Activated CD4-positive, alpha-beta T cell treated with anti-CD3 and anti-CD28 coated beads, Interleukin-2, amount 10 ng/mL, durations not matched to agents 7 days and 5 days (primary cell): ENCODE data around the gene VSTM2B. TPM values are rescaled to one million over a fixed set of nuclear protein-coding genes. Genes with fewer than 3 reads are reported as not detected.
"Not testable (repeated sequence)": the region's sequence is repeated elsewhere in the genome, so short reads cannot be mapped to it uniquely, and the experiment has no call there.

Experiments
- CTCF ChIA-PET: fragments of 350-600 bp; sonication (Branson Sonifier 250); formaldehyde crosslinking; loops from one replicate; lab custom pipeline; 2021; ENCODE audit warnings: antibody characterized with exemption; lab: Charles Lee
- POLR2A ChIA-PET: fragments of 350-600 bp; sonication (Branson Sonifier 250); formaldehyde crosslinking; loops from one replicate; lab custom pipeline; 2021; ENCODE audit warnings: antibody characterized with exemption; lab: Charles Lee
- DNase-seq: peaks from one replicate; pipeline ENCODE4 v3.0.0-alpha.2; 2020
- H3K27ac Mint-ChIP-seq: one replicate; pipeline ENCODE4 v1.8.0; 2021; ENCODE audit warnings: mild to moderate bottlenecking, moderate library complexity, mixed read lengths
- H3K27me3 Mint-ChIP-seq: one replicate; pipeline ENCODE4 v1.8.0; 2021; ENCODE audit warnings: mixed read lengths
- H3K36me3 Mint-ChIP-seq: one replicate; pipeline ENCODE4 v1.8.0; 2021; ENCODE audit warnings: low read depth, mixed read lengths
- H3K4me1 Mint-ChIP-seq: one replicate; pipeline ENCODE4 v1.8.0; 2021; ENCODE audit warnings: mixed read lengths
- H3K4me3 Mint-ChIP-seq: one replicate; pipeline ENCODE4 v1.8.0; 2021; ENCODE audit warnings: mild to moderate bottlenecking, moderate library complexity, mixed read lengths
- H3K9me3 Mint-ChIP-seq: one replicate; pipeline ENCODE4 v1.8.0; 2021; ENCODE audit warnings: mixed read lengths
- total RNA-seq, 2 experiments: library from RNA; stranded (reverse); gene quantifications; one replicate each; pipeline ENCODE4 v1.2.3, GENCODE V29; 2021

Gene VSTM2B
- total RNA-seq, 2 experiments from 2014 or later = not detected

DNA sequence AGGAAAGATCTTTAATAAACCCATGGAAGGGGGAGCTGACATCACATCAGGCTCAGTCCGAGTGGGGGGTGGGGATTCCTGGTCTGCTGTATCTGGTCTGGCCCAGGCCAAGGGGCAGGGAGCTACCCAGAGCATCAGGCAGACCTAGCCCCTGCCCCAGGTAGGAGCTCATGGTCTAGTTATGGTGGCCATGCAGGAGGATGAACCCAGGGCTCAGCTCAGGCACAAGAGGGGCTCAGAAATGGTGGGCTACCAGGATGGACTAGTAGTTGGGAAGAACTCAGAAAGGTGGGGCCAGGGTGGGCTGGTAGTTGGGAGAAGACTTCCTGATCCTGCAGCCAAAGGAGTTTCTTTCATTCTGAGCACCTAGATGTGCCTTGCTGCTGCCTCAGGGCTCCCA is 14.3 kb downstream of the VSTM2B start:
- no peaks in the 10 kb centered on the region for H3K36me3 Mint-ChIP-seq
- H3K4me3 Mint-ChIP-seq = no peak overlapping the region
- H3K27me3 Mint-ChIP-seq = peaks cover 2% of the 10 kb centered on the region
- H3K4me1 Mint-ChIP-seq = no peaks in the 10 kb centered on the region
- ChIA-PET CTCF (interaction anchor here (1.5 kb wide), 1 partner anchor 17 kb away, joined by 3 read pairs; no protein-coding TSS in a partner anchor), POLR2A (no interaction called here)
- DNase-seq = no peak
- no peaks in the 10 kb centered on the region for H3K9me3 Mint-ChIP-seq
- H3K27ac Mint-ChIP-seq = no peak overlapping the region

GRCh38 chr19:29541473-29542253 is 15.9 kb downstream of the VSTM2B start:
- H3K9me3 Mint-ChIP-seq = no peaks in the 10 kb centered on the region
- H3K27me3 Mint-ChIP-seq = peaks cover 1% of the 10 kb centered on the region
- H3K4me1 Mint-ChIP-seq = no peaks in the 10 kb centered on the region
- no peaks in the 10 kb centered on the region for H3K36me3 Mint-ChIP-seq
- POLR2A ChIA-PET = no interaction called here
- DNase-seq = no peak
- CTCF ChIA-PET = no interaction called here
- H3K27ac Mint-ChIP-seq = no peak overlapping the region
- no peak overlapping the region for H3K4me3 Mint-ChIP-seq

GRCh38 chr19:29542327-29542726 is 16.5 kb downstream of the VSTM2B start:
- Mint-ChIP-seq H3K36me3 (no peaks in the 10 kb centered on the region), H3K4me3 (no peak overlapping the region), H3K9me3 (no peaks in the 10 kb centered on the region), H3K4me1 (no peaks in the 10 kb centered on the region), H3K27me3 (peaks cover 1% of the 10 kb centered on the region), H3K27ac (no peak overlapping the region)
- ChIA-PET CTCF (no interaction called here), POLR2A (no interaction called here)
- DNase-seq = no peak

DNA sequence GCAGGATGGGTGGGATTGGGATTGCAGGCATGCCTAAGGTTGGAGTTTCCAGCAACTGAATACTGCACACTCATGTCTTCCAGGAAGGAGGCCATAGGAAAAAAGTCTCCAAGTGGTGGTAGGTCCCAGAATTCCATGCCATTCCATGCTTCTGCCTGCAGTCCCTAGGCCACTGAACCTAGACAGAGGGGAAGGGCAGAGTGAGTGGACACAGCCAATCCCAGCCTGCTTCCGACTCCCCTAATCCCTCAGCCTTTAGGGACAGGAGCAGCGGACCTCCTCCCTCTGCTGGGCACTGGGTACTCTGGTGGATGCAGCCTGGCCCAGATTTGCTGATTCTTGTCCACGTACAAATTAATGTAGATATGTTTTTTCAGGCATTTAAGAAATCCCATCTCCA is 17.0 kb downstream of the VSTM2B start:
- H3K36me3 Mint-ChIP-seq = no peaks in the 10 kb centered on the region
- DNase-seq = no peak
- ChIA-PET CTCF (no interaction called here), POLR2A (no interaction called here)
- H3K4me1 Mint-ChIP-seq = no peaks in the 10 kb centered on the region
- no peak overlapping the region for H3K4me3 Mint-ChIP-seq
- peaks cover 1% of the 10 kb centered on the region for H3K27me3 Mint-ChIP-seq
- H3K9me3 Mint-ChIP-seq = no peaks in the 10 kb centered on the region
- H3K27ac Mint-ChIP-seq = no peak overlapping the region

- no peaks in the 10 kb centered on the region for H3K9me3 Mint-ChIP-seq
- ChIA-PET POLR2A (no interaction called here), CTCF (no interaction called here)
- H3K27me3 Mint-ChIP-seq = peaks cover 1% of the 10 kb centered on the region
- no peak for DNase-seq
- no peaks in the 10 kb centered on the region for H3K36me3 Mint-ChIP-seq
- H3K4me1 Mint-ChIP-seq = no peaks in the 10 kb centered on the region
- H3K4me3 Mint-ChIP-seq = no peak overlapping the region
- H3K27ac Mint-ChIP-seq = no peak overlapping the region
Observed at GRCh38 chr19:29543381-29543780, 17.6 kb downstream of the VSTM2B start.

- Mint-ChIP-seq H3K27ac (no peak overlapping the region), H3K4me1 (no peaks in the 10 kb centered on the region), H3K9me3 (no peaks in the 10 kb centered on the region), H3K36me3 (no peaks in the 10 kb centered on the region), H3K27me3 (peaks cover 1% of the 10 kb centered on the region), H3K4me3 (no peak overlapping the region)
- ChIA-PET CTCF (no interaction called here), POLR2A (no interaction called here)
- no peak for DNase-seq
Observed at GRCh38 chr19:29544656-29545360, 19.0 kb downstream of the VSTM2B start.

DNA sequence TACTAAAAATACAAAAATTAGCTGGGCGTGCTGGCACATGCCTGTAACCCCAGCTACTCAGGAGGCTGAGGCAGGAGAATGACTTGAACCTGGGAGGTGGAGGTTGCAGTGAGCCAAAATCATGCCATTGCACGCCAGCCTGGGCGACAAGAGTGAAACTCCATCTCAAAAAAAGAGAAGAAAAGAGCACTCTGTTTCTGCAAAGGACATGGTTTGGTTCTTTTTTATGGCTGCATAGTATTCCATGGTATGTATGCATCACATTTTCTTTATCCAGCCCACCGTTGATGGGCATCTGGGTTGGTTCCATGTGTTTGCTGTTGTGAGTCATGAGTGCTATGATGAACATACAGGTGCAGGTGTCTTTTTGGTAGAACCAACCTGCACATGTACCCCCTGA is 19.7 kb downstream of the VSTM2B start:
- H3K27me3 Mint-ChIP-seq, CTCF ChIA-PET, H3K9me3 Mint-ChIP-seq, POLR2A ChIA-PET, H3K27ac Mint-ChIP-seq, DNase-seq, H3K36me3 Mint-ChIP-seq, H3K4me1 Mint-ChIP-seq, H3K4me3 Mint-ChIP-seq: not testable (repeated sequence)

DNA sequence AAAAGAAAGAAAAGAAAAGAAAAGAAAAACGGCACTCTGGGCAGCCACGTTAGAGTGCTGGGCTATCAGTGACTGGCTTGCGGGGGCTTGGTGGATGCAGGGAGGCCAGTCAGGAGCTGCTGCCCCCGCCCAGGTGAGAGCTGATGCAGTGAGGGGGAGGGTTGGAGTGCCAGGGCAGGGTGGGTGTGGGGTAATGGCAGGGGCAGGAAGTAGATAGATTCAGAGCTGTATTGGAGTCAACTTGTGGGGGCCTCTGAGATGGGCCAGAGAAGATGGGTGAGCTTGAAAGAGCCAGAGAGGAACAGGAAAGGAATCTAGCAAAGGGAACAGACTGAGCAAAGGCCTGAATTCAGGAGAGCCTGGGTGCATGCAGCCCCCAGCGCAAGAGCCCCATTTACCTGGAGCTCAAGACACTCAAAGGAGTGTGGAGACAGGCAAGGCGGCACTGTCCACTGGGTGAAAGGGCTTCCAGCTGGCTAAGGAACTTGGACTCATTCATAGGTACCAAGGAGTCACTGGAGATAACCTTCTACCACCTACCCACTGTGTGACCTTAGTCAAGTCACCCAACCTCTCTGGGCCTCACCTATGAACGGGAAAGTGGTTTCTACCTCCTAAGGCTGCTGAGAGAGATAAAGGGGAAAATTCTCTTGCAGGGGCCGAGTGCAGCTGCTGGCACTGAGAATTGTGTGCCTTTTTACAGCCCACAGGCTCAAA is 20.2 kb downstream of the VSTM2B start:
- Mint-ChIP-seq H3K4me3 (no peak overlapping the region), H3K27me3 (peaks cover 1% of the 10 kb centered on the region), H3K36me3 (no peaks in the 10 kb centered on the region), H3K27ac (no peak overlapping the region), H3K4me1 (no peaks in the 10 kb centered on the region), H3K9me3 (no peaks in the 10 kb centered on the region)
- no peak for DNase-seq
- ChIA-PET CTCF (interaction anchor here (0.5 kb wide), 1 partner anchor 396 kb away, joined by 3 read pairs; the partner anchor contains the start of gene URI1), POLR2A (no interaction called here)

- Mint-ChIP-seq H3K27me3 (peaks cover 1% of the 10 kb centered on the region), H3K9me3 (no peaks in the 10 kb centered on the region), H3K27ac (no peak overlapping the region), H3K4me3 (no peak overlapping the region), H3K36me3 (no peaks in the 10 kb centered on the region), H3K4me1 (no peaks in the 10 kb centered on the region)
- CTCF ChIA-PET = interaction anchor here (0.5 kb wide), 1 partner anchor 395 kb away, joined by 3 read pairs; the partner anchor contains the start of gene URI1
- POLR2A ChIA-PET = no interaction called here
- no peak for DNase-seq
Observed at GRCh38 chr19:29546583-29547190, 20.9 kb downstream of the VSTM2B start.

DNA sequence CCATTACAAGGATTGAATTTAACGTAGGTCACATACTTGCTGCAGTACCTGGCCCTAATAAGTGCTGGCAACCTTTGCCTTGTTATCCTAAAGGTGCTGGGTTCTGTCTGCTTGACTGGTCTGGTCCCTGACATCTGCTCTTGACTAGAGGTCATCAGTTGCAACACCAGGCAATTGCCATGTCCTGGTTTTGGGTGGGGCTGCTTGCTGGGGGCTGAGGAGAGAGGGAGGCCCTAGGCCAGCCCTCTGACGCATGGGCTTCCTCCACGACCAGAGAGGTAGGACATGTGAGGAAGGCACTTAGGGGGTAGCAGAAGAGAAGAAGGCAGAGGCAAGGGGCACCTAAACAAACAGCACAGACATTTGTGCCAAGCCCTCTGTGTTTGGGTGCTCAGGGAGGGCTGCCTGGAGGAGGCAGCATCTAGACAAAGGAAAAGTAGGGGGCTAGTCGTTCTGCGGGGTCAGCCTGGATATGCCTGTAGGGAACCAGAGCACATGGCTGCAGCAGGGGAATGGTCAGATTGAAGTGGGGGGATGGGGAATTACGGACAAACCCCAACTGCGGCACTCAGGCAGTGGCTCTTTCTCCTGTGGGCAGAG is 21.7 kb downstream of the VSTM2B start:
- Mint-ChIP-seq H3K27me3 (peaks cover 1% of the 10 kb centered on the region), H3K27ac (no peak overlapping the region), H3K4me1 (no peaks in the 10 kb centered on the region), H3K36me3 (no peaks in the 10 kb centered on the region), H3K9me3 (no peaks in the 10 kb centered on the region), H3K4me3 (no peak overlapping the region)
- ChIA-PET POLR2A (no interaction called here), CTCF (no interaction called here)
- no peak for DNase-seq

DNA sequence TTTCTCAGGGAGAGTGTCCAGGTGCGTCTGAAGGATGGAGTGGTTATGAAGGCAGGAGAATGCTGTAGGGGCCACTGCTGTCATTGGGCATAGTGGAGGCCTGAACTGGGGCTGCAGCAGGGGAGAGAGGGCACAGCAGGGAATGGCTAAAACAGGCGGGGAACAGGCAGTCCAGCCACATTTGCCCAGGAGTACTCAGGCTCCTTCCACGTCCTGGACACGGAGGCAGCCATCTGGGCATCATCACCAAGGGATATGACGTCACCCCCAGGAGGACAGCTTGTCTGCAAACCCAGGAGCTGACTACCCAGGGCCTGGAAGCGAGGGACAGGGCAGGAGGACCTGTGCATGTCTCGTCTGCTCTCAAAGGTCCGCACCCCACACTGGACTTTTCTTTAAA is 22.2 kb downstream of the VSTM2B start:
- POLR2A ChIA-PET = no interaction called here
- no peaks in the 10 kb centered on the region for H3K4me1 Mint-ChIP-seq
- CTCF ChIA-PET = no interaction called here
- H3K9me3 Mint-ChIP-seq = no peaks in the 10 kb centered on the region
- H3K27ac Mint-ChIP-seq = no peak overlapping the region
- H3K27me3 Mint-ChIP-seq = peaks cover 1% of the 10 kb centered on the region
- no peak for DNase-seq
- H3K4me3 Mint-ChIP-seq = no peak overlapping the region
- no peaks in the 10 kb centered on the region for H3K36me3 Mint-ChIP-seq

- no peaks in the 10 kb centered on the region for H3K4me1 Mint-ChIP-seq
- peaks cover 4% of the 10 kb centered on the region for H3K27me3 Mint-ChIP-seq
- ChIA-PET POLR2A (no interaction called here), CTCF (no interaction called here)
- no peak for DNase-seq
- no peak overlapping the region for H3K4me3 Mint-ChIP-seq
- no peaks in the 10 kb centered on the region for H3K36me3 Mint-ChIP-seq
- peaks cover 5% of the 10 kb centered on the region for H3K9me3 Mint-ChIP-seq
- no peak overlapping the region for H3K27ac Mint-ChIP-seq
Observed at GRCh38 chr19:29548483-29549085, 22.8 kb downstream of the VSTM2B start.
